Mammary epithelial cell (primary cell): ENCODE results near the gene TTLL7.

Experiments
- EZH2 ChIP-seq: IDR thresholded peaks from 2 replicates; pipeline ENCODE4 v1.6.1; 2012; ENCODE audit warnings: low read length, inconsistent platforms, borderline replicate concordance
- TF ChIP-seq, protein P1 (sequence below), 2 donors: IDR thresholded peaks in 1 of 2; conservative IDR thresholded peaks in 1 of 2; 2 replicates each; pipeline ENCODE4 v1.5.1; 2011 to 2012; ENCODE audit warnings: inconsistent platforms in 2 of 2, low read length in 2 of 2, mild to moderate bottlenecking in 2 of 2, control low read depth in 1 of 2, low read depth in 1 of 2; ENCODE audit not compliant: insufficient read depth in 1 of 2; ENCODE audit errors: extremely low read depth in 1 of 2

DNA sequence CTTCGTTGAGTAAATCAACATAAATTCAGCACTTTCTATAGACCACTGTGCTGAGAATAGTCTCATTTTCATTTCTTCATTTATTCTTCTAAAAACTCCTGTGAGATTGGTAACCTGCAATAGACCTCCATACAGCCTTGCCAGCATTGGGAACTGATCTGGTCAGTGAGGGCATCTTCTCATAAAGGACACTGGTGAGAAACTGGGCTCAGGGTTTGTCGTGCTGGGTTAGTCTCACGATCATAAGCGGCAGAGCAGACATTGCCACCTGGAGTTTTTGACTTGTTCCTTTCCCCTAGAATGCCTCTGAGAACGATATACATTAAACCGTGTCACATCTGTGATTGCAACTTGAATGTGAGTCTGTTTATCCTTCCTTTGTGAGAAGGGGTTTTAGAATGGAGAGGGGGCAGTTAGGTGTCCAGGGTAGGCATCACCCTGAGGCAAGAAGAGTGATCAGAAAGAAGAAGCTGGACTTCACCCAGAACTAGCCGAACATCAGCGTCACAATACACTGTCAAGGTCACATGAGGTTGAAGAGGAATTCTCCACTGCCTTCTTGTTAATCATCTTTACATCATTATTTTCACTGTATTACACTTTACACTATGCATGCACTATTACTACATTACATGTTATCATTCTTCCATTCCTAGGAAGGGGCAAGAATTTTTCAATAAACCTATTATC is 1.4 kb upstream of the TTLL7 start:
- TF ChIP-seq, protein P1, sequence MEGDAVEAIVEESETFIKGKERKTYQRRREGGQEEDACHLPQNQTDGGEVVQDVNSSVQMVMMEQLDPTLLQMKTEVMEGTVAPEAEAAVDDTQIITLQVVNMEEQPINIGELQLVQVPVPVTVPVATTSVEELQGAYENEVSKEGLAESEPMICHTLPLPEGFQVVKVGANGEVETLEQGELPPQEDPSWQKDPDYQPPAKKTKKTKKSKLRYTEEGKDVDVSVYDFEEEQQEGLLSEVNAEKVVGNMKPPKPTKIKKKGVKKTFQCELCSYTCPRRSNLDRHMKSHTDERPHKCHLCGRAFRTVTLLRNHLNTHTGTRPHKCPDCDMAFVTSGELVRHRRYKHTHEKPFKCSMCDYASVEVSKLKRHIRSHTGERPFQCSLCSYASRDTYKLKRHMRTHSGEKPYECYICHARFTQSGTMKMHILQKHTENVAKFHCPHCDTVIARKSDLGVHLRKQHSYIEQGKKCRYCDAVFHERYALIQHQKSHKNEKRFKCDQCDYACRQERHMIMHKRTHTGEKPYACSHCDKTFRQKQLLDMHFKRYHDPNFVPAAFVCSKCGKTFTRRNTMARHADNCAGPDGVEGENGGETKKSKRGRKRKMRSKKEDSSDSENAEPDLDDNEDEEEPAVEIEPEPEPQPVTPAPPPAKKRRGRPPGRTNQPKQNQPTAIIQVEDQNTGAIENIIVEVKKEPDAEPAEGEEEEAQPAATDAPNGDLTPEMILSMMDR (conservative IDR thresholded peaks at IDR 0.05 in 1 of 2, IDR thresholded peaks at IDR 0.05 in 1 of 2; ENCODE audit: extremely low read depth in 1 of 2, insufficient read depth in 1 of 2, low read depth in 1 of 2, low read length in 2 of 2): no peak
- no peak for TF ChIP-seq EZH2
